NCI-H446 treated with DMSO at 0.1 percent for 48 hours (cell line): ENCODE measurements around the gene PLEKHN1.
"Not testable (repeated sequence)": the region's sequence is repeated elsewhere in the genome, so short reads cannot be mapped to it uniquely, and the experiment has no call there.

Source experiments
- DNase-seq: peaks from one replicate; lab custom pipeline; 2025; lab: John Stamatoyannopoulos, UW

The PLEKHN1 gene

GRCh38 chr1:1013105-1013921 is 47.0 kb downstream of the PLEKHN1 start, which contains the start of gene ISG15:
Gene ISG15, plus strand, starts transcription at chr1:1013497. Its CDS starts 77 bp downstream, at chr1:1013574.
- DNase-seq = peak; percentile 11

DNA sequence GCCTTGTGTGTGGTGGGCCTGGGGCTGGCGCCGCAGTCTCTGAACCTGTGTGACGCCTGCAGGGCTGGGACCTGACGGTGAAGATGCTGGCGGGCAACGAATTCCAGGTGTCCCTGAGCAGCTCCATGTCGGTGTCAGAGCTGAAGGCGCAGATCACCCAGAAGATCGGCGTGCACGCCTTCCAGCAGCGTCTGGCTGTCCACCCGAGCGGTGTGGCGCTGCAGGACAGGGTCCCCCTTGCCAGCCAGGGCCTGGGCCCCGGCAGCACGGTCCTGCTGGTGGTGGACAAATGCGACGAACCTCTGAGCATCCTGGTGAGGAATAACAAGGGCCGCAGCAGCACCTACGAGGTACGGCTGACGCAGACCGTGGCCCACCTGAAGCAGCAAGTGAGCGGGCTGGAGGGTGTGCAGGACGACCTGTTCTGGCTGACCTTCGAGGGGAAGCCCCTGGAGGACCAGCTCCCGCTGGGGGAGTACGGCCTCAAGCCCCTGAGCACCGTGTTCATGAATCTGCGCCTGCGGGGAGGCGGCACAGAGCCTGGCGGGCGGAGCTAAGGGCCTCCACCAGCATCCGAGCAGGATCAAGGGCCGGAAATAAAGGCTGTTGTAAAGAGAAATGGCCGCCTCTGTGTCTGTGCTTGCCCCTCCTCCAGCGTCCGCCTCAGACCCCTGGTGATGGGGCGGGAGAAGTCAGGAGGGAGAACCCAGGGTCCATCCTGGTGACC is 47.8 kb downstream of the PLEKHN1 start:
- DNase-seq = no peak

DNA sequence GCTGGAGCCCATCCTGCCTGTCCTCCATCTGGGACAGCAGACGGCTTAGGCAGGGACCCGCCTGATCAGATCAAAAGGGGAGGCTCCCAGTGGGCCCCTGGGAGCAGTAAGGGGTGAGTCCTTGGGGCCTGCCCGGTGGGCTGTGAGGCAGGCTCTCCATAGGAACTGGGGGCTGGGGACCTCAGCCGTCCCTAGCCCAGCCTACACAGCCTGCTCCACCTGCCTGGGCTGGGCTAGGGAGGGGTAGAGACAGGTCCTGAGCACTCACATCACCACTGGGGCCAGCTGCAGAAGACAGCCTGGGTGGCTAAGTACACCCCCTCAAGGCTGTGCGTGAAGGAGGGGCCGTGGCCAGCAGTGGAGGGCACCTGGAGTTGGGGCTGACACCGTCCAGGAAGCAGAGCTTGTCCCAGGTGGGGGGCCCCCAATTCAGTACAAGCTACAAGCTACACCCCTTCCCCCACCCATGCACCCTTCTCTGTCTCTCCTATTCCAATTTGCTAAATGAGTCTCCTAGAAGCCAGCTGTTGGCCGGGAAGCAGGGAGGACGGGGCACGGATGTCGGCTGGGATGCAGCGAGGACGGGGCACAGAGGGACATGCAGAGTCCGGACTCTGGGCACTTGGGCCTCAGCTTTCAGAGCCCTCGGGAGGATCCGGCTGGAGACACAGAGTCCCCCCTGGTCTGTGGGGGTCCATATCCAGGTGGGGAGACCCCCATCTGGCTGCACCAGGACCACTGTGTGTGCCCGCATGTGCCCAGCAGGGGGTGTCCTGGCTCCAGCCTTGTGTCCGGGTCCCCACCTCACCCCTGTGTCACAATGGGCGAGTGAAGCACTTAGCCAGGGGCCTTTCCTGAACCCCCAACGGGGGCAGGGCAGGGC is 48.8 kb downstream of the PLEKHN1 start:
- DNase-seq = no peak

DNA sequence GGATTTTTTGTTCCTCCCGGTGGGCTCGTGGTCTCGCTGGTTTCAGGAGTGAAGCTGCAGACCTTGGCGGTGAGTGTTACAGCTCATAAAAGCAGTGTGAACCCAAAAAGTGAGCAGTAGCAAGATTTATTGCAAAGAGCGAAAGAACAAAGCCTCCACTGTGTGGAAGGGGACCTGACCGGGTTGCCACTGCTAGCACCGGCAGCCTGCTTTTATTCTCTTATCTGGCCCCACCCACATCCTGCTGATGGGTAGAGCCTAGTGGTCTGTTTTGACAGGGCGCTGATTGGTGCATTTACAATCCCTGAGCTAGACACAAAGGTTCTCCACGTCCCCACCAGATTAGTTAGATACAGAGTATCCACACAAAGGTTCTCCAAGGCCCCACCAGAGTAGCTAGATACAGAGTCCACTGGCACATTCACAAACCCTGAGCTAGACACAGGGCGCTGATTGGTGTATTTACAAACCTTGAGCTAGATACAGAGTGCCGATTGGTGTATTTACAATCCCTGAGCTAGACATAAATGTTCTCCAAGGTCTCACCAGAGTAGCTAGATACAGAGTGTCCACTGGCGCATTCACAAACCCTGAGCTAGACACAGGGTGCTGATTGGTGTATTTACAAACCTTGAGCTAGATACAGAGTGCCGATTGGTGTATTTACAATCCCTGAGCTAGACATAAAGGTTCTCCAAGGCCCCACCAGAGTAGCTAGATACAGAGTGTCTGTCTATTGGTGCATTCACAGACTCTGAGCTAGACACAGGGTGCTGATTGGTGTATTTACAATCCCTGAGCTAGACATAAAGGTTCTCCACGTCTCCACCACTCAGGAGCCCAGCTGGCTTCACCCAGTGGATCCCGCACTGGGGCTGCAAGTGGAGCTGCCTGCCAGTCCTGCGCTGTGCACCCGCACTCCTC is 51.4 kb downstream of the PLEKHN1 start:
- DNase-seq = not testable (repeated sequence)

- DNase-seq = not testable (repeated sequence)
These were observed 52.0 kb downstream of the PLEKHN1 start for GRCh38 chr1:1018321-1018685.

DNA sequence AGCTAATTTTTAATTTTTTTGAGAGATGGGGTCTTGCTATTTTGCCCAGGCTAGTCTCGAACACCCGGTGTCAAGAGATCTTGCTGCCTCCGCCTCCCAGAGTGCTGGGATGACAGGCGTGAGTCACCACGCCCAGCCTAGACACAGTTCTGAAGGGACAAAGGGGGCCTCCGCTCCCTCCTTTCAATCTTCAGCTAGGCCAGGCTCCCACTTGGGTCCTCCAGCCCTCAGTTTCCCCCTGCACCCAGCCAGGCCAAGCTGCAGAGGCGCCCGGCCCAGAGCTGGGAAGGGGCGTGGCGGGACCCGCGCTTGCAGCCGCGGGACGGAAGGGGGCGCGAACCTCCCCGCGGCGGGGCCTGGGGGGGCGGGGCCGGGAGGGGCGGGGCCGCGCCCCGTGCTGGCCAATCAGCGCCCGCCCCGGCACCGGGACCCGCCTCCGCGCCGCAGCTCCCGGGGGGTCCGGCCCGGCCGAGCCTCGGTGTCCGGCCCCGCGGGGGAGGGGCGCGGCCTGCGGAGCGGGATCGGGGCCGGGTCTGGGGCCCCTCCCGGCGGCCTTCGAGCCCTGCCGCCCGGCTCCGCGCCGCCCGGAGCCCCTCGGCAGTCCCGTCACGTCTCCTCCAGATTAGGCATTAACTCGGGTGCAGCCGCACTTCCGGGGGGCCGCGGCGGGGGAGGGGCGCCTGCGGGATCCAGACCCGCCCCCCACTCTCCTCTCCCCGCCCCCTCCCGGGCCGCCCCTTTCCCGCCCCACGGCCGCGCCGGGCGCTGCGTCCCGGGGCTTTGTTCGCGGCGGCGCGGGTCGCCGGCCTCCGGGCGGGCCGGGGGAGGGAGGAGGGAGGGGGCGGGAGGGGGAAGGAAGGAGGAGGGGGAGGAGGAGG is 53.1 kb downstream of the PLEKHN1 start:
- DNase-seq = peak; percentile 70

DNA sequence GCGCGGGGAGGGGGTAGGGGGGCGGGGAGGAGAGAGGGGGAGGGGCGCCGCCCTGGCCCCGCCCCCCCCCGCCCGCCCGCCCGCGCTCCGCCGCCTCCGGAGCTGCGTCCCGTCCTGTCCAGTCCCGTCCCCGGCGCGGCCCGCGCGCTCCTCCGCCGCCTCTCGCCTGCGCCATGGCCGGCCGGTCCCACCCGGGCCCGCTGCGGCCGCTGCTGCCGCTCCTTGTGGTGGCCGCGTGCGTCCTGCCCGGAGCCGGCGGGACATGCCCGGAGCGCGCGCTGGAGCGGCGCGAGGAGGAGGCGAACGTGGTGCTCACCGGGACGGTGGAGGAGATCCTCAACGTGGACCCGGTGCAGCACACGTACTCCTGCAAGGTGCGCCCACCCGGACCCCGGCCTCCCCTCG is 53.7 kb downstream of the PLEKHN1 start, which contains the start of gene AGRN:
AGRN (plus strand) TSS at position 121 of the 405 bp plus-strand sequence; CDS start at position 174, 53 bp downstream.
- DNase-seq = no peak

GRCh38 chr1:1020415-1021009 is 54.2 kb downstream of the PLEKHN1 start:
- no peak for DNase-seq

DNA sequence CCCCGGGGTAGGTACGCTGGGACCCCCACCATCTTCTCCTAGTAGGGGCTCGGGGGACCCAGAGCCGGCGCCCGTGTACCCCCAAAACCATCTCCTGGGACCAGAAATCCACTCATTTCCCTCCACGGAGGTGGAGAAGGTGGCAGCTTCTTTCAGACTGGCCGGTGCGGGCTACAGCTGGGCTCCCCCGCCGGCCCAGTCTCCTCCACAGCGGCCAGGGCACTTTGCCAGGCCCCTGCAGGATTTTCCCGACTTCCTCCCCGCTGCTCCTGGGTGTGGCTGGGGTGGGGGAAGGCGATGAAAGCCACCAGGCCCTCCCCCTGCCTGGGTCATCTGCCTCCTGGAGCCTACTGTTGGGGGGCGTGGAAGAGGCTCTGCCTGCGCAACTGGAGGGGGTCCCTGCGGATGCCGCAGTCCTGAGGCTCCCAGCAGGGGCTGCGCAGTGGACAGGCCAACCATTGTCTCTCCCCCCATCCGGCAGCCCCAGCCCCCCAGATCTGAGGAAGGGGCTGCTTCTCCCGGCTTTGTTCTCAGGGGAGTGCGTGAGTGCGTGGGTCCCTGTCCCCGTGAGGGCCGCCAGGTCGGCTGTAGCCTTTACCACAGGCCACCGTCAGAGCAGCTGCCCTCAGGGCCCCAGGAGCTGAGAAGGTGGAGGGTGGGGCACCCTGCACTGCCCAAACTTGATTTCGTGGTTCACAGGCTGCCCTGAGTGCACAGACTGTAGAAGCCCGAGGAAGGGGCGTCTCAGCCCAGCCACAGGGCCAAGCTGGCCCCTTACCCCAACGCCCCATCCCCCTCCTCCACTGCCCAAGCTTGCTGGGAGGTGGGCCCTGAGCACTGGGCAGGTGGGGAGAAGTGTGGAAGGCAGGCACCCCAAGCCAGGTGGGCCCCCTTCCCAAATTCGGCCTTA is 55.0 kb downstream of the PLEKHN1 start:
- peak; percentile 49 for DNase-seq

GRCh38 chr1:1021920-1022259 is 55.6 kb downstream of the PLEKHN1 start:
- no peak for DNase-seq

DNA sequence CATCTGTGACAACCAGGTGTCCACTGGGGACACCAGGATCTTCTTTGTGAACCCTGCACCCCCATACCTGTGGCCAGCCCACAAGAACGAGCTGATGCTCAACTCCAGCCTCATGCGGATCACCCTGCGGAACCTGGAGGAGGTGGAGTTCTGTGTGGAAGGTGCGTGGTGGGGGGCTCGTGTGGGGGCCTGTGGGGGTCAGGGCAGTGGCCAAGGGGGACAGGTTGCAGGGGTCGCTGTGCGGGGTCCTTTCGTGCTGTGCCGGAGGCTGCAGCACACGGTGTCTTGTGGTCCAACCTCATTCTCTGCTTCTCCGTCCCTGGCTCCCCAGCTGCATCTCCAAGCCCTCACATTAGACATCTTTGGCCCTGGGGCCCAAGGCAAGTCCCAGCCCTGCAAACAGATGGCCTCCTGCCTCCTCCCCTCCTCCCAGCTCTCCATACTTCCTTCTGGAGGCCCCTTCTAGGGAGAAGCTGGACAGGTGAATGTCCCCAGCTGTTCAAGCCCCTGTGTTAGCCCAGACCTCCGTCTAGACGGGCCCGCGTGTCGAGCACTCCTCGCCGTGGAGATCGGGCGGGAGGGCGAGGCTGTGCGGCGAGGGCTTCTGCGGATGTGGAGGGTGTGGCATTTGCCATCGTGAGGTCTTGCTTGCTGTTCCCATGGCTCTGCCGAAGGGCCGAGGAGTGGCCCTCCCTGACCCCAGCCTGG is 56.2 kb downstream of the PLEKHN1 start:
- no peak for DNase-seq

DNA sequence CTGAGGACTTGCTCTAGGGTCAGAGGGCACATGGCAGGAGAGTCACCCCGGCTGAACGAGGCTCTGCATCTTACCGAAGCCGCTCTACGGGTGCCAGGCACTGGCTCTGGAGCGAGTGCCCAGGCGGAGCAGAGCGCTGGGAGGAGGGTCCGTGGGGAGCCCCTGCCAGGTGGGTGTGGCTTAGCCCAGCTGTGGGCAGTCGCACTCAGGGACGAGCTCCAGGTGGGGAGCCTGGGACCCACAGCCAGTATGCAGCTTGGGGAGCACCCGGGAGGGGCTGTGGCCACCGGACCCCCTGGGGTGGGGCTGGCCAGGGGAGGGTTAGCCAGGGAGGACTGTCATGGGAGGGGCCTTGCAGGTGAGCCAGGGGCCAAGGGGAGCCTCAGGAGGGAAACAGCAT is 57.4 kb downstream of the PLEKHN1 start:
- no peak for DNase-seq

GRCh38 chr1:1024149-1024770 is 58.0 kb downstream of the PLEKHN1 start:
- DNase-seq = no peak

- DNase-seq = no peak
These were observed 58.8 kb downstream of the PLEKHN1 start for GRCh38 chr1:1024771-1025699.
